MCF 10A (cell line): ENCODE results near the gene PPP1R3F. TPM values are rescaled to one million over a fixed set of nuclear protein-coding genes. Genes with fewer than 3 reads are reported as not detected.

ENCODE experiments used
- BruUV-seq: library from RNA; stranded (reverse); fragments of 400-500 nt; replicated peaks from 2 replicates; lab custom pipeline; 2021; lab: Mats Ljungman, UMichigan
- CTCF ChIA-PET: fragments of 300-600 bp; sonication (Branson Sonifier 250); formaldehyde crosslinking; extraction: SDS; loops from one replicate; lab custom pipeline; 2021; ENCODE audit warnings: antibody characterized with exemption, inconsistent platforms; lab: Yijun Ruan, JAX
- POLR2A ChIA-PET: fragments of 300-600, 350-650 bp; sonication (Branson Sonifier 250); formaldehyde crosslinking; extraction: SDS; loops from one replicate; lab custom pipeline; 2020; ENCODE audit warnings: antibody characterized with exemption, inconsistent platforms; lab: Yijun Ruan, JAX
- DNase-seq: peaks from one replicate; pipeline ENCODE4 v3.0.0-alpha.2; 2018; ENCODE audit not compliant: unreplicated experiment
- H3K27ac Mint-ChIP-seq: one replicate; pipeline ENCODE4 v1.8.0; 2022; ENCODE audit warnings: mild to moderate bottlenecking, low read depth, mixed read lengths; ENCODE audit not compliant: unreplicated experiment
- H3K27me3 Mint-ChIP-seq: one replicate; pipeline ENCODE4 v1.8.0; 2022; ENCODE audit warnings: mixed read lengths; ENCODE audit not compliant: insufficient read depth, unreplicated experiment
- H3K36me3 Mint-ChIP-seq: one replicate; pipeline ENCODE4 v1.8.0; 2022; ENCODE audit warnings: mild to moderate bottlenecking, moderate library complexity, mixed read lengths; ENCODE audit not compliant: insufficient read depth, unreplicated experiment
- H3K4me1 Mint-ChIP-seq: one replicate; pipeline ENCODE4 v1.8.0; 2022; ENCODE audit warnings: mixed read lengths; ENCODE audit not compliant: insufficient read depth, unreplicated experiment
- H3K4me3 Mint-ChIP-seq: one replicate; pipeline ENCODE4 v1.8.0; 2022; ENCODE audit warnings: mild to moderate bottlenecking, moderate library complexity, mixed read lengths; ENCODE audit not compliant: unreplicated experiment
- H3K9me3 Mint-ChIP-seq: one replicate; pipeline ENCODE4 v1.8.0; 2022; ENCODE audit warnings: mixed read lengths; ENCODE audit not compliant: unreplicated experiment
- intact Hi-C: fragments of 100-400 bp; cut with micrococcal nuclease; formaldehyde crosslinking; loops from 2 replicates; pipeline ENCODE4 v1.14.1; 2022
- total RNA-seq: library from RNA; stranded (reverse); gene quantifications from 2 replicates; pipeline ENCODE4 v1.2.3, GENCODE V29; 2022
- TF ChIP-seq, protein P1 (sequence below): fragments of 200-600 bp; IDR thresholded peaks from one replicate; pipeline ENCODE4 v1.8.0; 2022; ENCODE audit warnings: antibody characterized with exemption, mild to moderate bottlenecking; ENCODE audit not compliant: unreplicated experiment

Gene PPP1R3F
- total RNA-seq, 1 experiment from 2014 or later: 7.0 TPM

DNA sequence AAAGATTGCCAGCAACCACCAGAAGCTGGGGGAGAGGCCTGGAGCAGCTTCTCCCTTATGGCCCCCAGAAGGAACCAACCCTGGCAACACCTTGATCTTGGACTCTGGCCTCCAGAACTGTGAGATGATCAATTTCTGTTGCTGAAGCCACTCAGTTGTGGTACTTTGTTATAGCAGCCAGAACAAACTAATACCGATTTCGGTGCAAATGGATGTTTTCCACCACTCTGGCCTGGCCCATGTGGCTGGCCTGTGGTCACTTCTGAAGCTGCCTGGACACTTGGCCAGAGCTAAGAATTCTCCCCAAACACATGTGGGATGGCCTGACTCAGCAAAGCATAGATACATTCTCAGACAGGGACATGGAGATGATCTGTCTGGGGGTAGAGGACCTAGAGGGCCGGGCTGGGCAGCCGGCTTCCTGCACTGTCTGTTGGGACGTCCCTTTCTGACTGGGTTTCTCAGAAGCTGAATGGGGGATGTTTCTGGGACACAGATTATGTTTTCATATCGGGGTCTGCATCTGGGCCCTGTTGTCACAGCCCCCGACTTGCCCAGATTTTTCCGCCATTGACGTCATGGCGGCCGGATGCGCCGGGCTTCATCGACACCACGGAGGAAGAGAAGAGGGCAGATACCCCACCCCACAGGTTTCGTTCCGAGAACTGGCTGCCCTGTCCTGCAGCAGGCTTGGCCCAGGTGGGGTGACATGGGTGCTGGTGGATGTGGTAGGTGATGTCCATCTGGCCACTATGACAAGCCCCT lies 9.2 kb upstream of the PPP1R3F start:
- no peak overlapping the region for H3K4me3 Mint-ChIP-seq
- H3K27ac Mint-ChIP-seq: no peak overlapping the region
- H3K36me3 Mint-ChIP-seq: no peaks in the 10 kb centered on the region
- TF ChIP-seq, protein P1, sequence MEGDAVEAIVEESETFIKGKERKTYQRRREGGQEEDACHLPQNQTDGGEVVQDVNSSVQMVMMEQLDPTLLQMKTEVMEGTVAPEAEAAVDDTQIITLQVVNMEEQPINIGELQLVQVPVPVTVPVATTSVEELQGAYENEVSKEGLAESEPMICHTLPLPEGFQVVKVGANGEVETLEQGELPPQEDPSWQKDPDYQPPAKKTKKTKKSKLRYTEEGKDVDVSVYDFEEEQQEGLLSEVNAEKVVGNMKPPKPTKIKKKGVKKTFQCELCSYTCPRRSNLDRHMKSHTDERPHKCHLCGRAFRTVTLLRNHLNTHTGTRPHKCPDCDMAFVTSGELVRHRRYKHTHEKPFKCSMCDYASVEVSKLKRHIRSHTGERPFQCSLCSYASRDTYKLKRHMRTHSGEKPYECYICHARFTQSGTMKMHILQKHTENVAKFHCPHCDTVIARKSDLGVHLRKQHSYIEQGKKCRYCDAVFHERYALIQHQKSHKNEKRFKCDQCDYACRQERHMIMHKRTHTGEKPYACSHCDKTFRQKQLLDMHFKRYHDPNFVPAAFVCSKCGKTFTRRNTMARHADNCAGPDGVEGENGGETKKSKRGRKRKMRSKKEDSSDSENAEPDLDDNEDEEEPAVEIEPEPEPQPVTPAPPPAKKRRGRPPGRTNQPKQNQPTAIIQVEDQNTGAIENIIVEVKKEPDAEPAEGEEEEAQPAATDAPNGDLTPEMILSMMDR: no peak
- DNase-seq: no peak
- no TSS peak for BruUV-seq
- POLR2A ChIA-PET: interaction anchor here (1.1 kb wide), 1 partner anchor 11 kb away, joined by 3 read pairs; no protein-coding TSS in a partner anchor
- intact Hi-C loops: no loop called here
- H3K27me3 Mint-ChIP-seq: no peaks in the 10 kb centered on the region
- CTCF ChIA-PET: no interaction called here
- H3K9me3 Mint-ChIP-seq: peaks cover 19% of the 10 kb centered on the region
- no peaks in the 10 kb centered on the region for H3K4me1 Mint-ChIP-seq

DNA sequence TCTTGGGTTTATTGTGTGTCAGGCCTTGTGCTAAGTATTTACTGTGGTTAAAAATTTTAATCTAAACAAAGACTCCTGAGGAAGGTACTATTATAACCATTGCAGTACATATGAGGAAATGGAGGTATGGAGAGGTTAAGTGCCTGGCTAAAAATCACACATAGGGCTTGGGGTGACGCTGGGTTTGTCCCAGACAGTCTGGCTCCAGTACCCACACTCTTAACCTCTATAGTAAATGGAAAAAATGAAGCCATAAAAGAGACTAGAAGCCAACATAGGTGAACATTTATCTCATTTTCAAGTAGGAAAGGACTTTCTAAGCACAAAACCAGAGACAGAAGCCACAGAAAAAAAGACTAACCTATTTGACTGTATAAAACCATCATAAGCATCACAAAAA lies 7.0 kb upstream of the PPP1R3F start:
- POLR2A ChIA-PET: interaction anchor here (0.7 kb wide), 1 partner anchor 614 kb away, joined by 3 read pairs; no protein-coding TSS in a partner anchor
- CTCF ChIA-PET: no interaction called here
- TF ChIP-seq, protein P1: no peak
- Mint-ChIP-seq H3K9me3 (peaks cover 19% of the 10 kb centered on the region), H3K27ac (no peak overlapping the region), H3K4me1 (no peaks in the 10 kb centered on the region), H3K4me3 (no peak overlapping the region), H3K27me3 (no peaks in the 10 kb centered on the region), H3K36me3 (no peaks in the 10 kb centered on the region)
- intact Hi-C loops: no loop called here
- no peak for DNase-seq
- no TSS peak for BruUV-seq

DNA sequence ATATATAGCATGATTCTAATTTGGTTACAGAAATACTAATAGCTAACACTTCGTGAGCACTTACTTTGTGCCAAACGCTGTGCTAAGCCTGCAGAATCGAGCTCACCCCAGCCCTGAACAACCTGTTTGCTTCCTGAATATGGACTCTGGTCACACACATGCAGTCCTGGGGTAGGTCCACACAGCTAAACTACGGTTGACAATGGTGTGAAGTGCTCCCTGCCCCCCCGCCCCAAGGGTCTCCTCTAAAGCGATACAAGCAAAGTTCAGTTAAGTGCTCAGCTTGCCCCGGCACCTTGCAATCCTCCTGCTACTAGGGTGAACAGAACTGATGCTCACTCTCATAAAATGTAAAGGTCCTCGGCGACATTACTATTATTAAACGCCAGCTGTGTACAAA lies 6.0 kb upstream of the PPP1R3F start:
- Mint-ChIP-seq H3K4me1 (peaks cover 4% of the 10 kb centered on the region), H3K9me3 (peaks cover 26% of the 10 kb centered on the region), H3K27me3 (no peaks in the 10 kb centered on the region), H3K36me3 (no peaks in the 10 kb centered on the region), H3K27ac (no peak overlapping the region), H3K4me3 (no peak overlapping the region)
- CTCF ChIA-PET: interaction anchor here (0.6 kb wide), 1 partner anchor 101 kb away, joined by 5 read pairs; no protein-coding TSS in a partner anchor
- POLR2A ChIA-PET: interaction anchor here (0.7 kb wide), 1 partner anchor 14 kb away, joined by 3 read pairs; no protein-coding TSS in a partner anchor
- intact Hi-C loops: no loop called here
- TF ChIP-seq, protein P1: no peak
- no TSS peak for BruUV-seq
- DNase-seq: no peak

- ChIA-PET CTCF (no interaction called here), POLR2A (no interaction called here)
- Mint-ChIP-seq H3K27me3 (no peaks in the 10 kb centered on the region), H3K9me3 (peaks cover 26% of the 10 kb centered on the region), H3K36me3 (no peaks in the 10 kb centered on the region), H3K4me3 (no peak within 1 kb of the TSS), H3K27ac (no peak within 1 kb of the TSS), H3K4me1 (peaks cover 4% of the 10 kb centered on the region)
- intact Hi-C loops: no loop called here
- TF ChIP-seq, protein P1: no peak
- no TSS peak for BruUV-seq
- no peak for DNase-seq
Observed at GRCh38 chrX:49264460-49264859, 5.1 kb upstream of the PPP1R3F start, which contains the start of gene FOXP3. Gene FOXP3, minus strand, starts transcription at chrX:49264710. Its CDS starts 6,205 bp downstream, at chrX:49258505.
